ENCODE results near the gene ILKAP.

The ILKAP gene

GRCh38 chr2:238242731-238243495, 39.4 kb upstream of the ILKAP start:
- Histone ChIP-seq H3K36me3 (ENCODE audit: control insufficient read depth in 1 of 2, insufficient read depth in 2 of 2, low read length in 2 of 2) (peaks cover 20 to 24% of the 10 kb centered on the region in 2 donors), H3K27me3 (ENCODE audit: control insufficient read depth in 1 of 2, insufficient read depth in 2 of 2, low read length in 2 of 2) (no peaks in the 10 kb centered on the region), H3K27ac (ENCODE audit: low read depth, low read length) (no peak overlapping the region), H3K9ac (ENCODE audit: low read depth in 1 of 2, low read length in 2 of 2) (peak overlapping the region in 1 of 2 donors; percentile 5), H3K9me3 (ENCODE audit: control insufficient read depth in 1 of 2, low read length in 2 of 2) (no peaks in the 10 kb centered on the region), H3K4me3 (ENCODE audit: low read depth in 1 of 2, low read length in 2 of 2) (no peak overlapping the region), H3K4me1 (ENCODE audit: control insufficient read depth in 1 of 2, insufficient read depth in 2 of 2, low read length in 2 of 2) (peaks cover 14 to 23% of the 10 kb centered on the region in 2 donors)

GRCh38 chr2:238241970-238242369, 38.5 kb upstream of the ILKAP start:
- H3K4me3 ChIP-seq (ENCODE audit: low read depth in 1 of 2, low read length in 2 of 2): no peak overlapping the region
- peaks cover 11 to 15% of the 10 kb centered on the region in 2 donors for H3K36me3 ChIP-seq (ENCODE audit: control insufficient read depth in 1 of 2, insufficient read depth in 2 of 2, low read length in 2 of 2)
- H3K4me1 ChIP-seq (ENCODE audit: control insufficient read depth in 1 of 2, insufficient read depth in 2 of 2, low read length in 2 of 2): peaks cover 14 to 23% of the 10 kb centered on the region in 2 donors
- H3K27me3 ChIP-seq (ENCODE audit: control insufficient read depth in 1 of 2, insufficient read depth in 2 of 2, low read length in 2 of 2): no peaks in the 10 kb centered on the region
- no peak overlapping the region for H3K9ac ChIP-seq (ENCODE audit: low read depth in 1 of 2, low read length in 2 of 2)
- H3K27ac ChIP-seq (ENCODE audit: low read depth, low read length): no peak overlapping the region
- H3K9me3 ChIP-seq (ENCODE audit: control insufficient read depth in 1 of 2, low read length in 2 of 2): no peaks in the 10 kb centered on the region

- H3K27me3 ChIP-seq (ENCODE audit: control insufficient read depth in 1 of 2, insufficient read depth in 2 of 2, low read length in 2 of 2): no peaks in the 10 kb centered on the region
- peaks cover 8 to 11% of the 10 kb centered on the region in 2 donors for H3K36me3 ChIP-seq (ENCODE audit: control insufficient read depth in 1 of 2, insufficient read depth in 2 of 2, low read length in 2 of 2)
- no peak overlapping the region for H3K27ac ChIP-seq (ENCODE audit: low read depth, low read length)
- H3K4me3 ChIP-seq (ENCODE audit: low read depth in 1 of 2, low read length in 2 of 2): no peak overlapping the region
- no peak overlapping the region for H3K9ac ChIP-seq (ENCODE audit: low read depth in 1 of 2, low read length in 2 of 2)
- peaks cover 14 to 23% of the 10 kb centered on the region in 2 donors for H3K4me1 ChIP-seq (ENCODE audit: control insufficient read depth in 1 of 2, insufficient read depth in 2 of 2, low read length in 2 of 2)
- H3K9me3 ChIP-seq (ENCODE audit: control insufficient read depth in 1 of 2, low read length in 2 of 2): no peaks in the 10 kb centered on the region
These were observed 37.5 kb upstream of the ILKAP start for GRCh38 chr2:238240757-238241711.

GRCh38 chr2:238239863-238240756, 36.6 kb upstream of the ILKAP start, which contains the start of gene HES6:
Gene HES6, minus strand, starts transcription at chr2:238240038. Its CDS starts 133 bp downstream, at chr2:238239905.
- H3K9ac ChIP-seq (ENCODE audit: low read depth in 1 of 2, low read length in 2 of 2): peak within 1 kb of the TSS in 1 of 2 donors; percentile 32
- peaks cover 1% of the 10 kb centered on the region in 2 donors for H3K36me3 ChIP-seq (ENCODE audit: control insufficient read depth in 1 of 2, insufficient read depth in 2 of 2, low read length in 2 of 2)
- peaks cover 14 to 23% of the 10 kb centered on the region in 2 donors for H3K4me1 ChIP-seq (ENCODE audit: control insufficient read depth in 1 of 2, insufficient read depth in 2 of 2, low read length in 2 of 2)
- H3K9me3 ChIP-seq (ENCODE audit: control insufficient read depth in 1 of 2, low read length in 2 of 2): no peaks in the 10 kb centered on the region
- no peaks in the 10 kb centered on the region for H3K27me3 ChIP-seq (ENCODE audit: control insufficient read depth in 1 of 2, insufficient read depth in 2 of 2, low read length in 2 of 2)
- peak within 1 kb of the TSS; percentile 62 to 67 for H3K4me3 ChIP-seq (ENCODE audit: low read depth in 1 of 2, low read length in 2 of 2)
- no peak within 1 kb of the TSS for H3K27ac ChIP-seq (ENCODE audit: low read depth, low read length)

- Histone ChIP-seq H3K27me3 (ENCODE audit: control insufficient read depth in 1 of 2, insufficient read depth in 2 of 2, low read length in 2 of 2) (no peaks in the 10 kb centered on the region), H3K4me3 (ENCODE audit: low read depth in 1 of 2, low read length in 2 of 2) (peak overlapping the region; percentile 44 to 65), H3K9ac (ENCODE audit: low read depth in 1 of 2, low read length in 2 of 2) (peak overlapping the region in 1 of 2 donors; percentile 32), H3K27ac (ENCODE audit: low read depth, low read length) (no peak overlapping the region), H3K9me3 (ENCODE audit: control insufficient read depth in 1 of 2, low read length in 2 of 2) (no peaks in the 10 kb centered on the region), H3K4me1 (ENCODE audit: control insufficient read depth in 1 of 2, insufficient read depth in 2 of 2, low read length in 2 of 2) (peaks cover 14 to 23% of the 10 kb centered on the region in 2 donors), H3K36me3 (ENCODE audit: control insufficient read depth in 1 of 2, insufficient read depth in 2 of 2, low read length in 2 of 2) (no peaks in the 10 kb centered on the region)
These were observed 36.0 kb upstream of the ILKAP start for GRCh38 chr2:238239543-238239862.

- no peaks in the 10 kb centered on the region for H3K36me3 ChIP-seq (ENCODE audit: control insufficient read depth in 1 of 2, insufficient read depth in 2 of 2, low read length in 2 of 2)
- no peak overlapping the region for H3K9ac ChIP-seq (ENCODE audit: low read depth in 1 of 2, low read length in 2 of 2)
- H3K4me1 ChIP-seq (ENCODE audit: control insufficient read depth in 1 of 2, insufficient read depth in 2 of 2, low read length in 2 of 2): peaks cover 14 to 23% of the 10 kb centered on the region in 2 donors
- H3K27me3 ChIP-seq (ENCODE audit: control insufficient read depth in 1 of 2, insufficient read depth in 2 of 2, low read length in 2 of 2): no peaks in the 10 kb centered on the region
- H3K4me3 ChIP-seq (ENCODE audit: low read depth in 1 of 2, low read length in 2 of 2): peak overlapping the region in 1 of 2 donors; percentile 28
- no peaks in the 10 kb centered on the region for H3K9me3 ChIP-seq (ENCODE audit: control insufficient read depth in 1 of 2, low read length in 2 of 2)
- no peak overlapping the region for H3K27ac ChIP-seq (ENCODE audit: low read depth, low read length)
These were observed 35.5 kb upstream of the ILKAP start for GRCh38 chr2:238238766-238239542.

- peaks cover 11 to 20% of the 10 kb centered on the region in 2 donors for H3K4me1 ChIP-seq (ENCODE audit: control insufficient read depth in 1 of 2, insufficient read depth in 2 of 2, low read length in 2 of 2)
- no peak overlapping the region for H3K27ac ChIP-seq (ENCODE audit: low read depth, low read length)
- H3K9me3 ChIP-seq (ENCODE audit: control insufficient read depth in 1 of 2, low read length in 2 of 2): no peaks in the 10 kb centered on the region
- H3K9ac ChIP-seq (ENCODE audit: low read depth in 1 of 2, low read length in 2 of 2): no peak overlapping the region
- no peaks in the 10 kb centered on the region for H3K36me3 ChIP-seq (ENCODE audit: control insufficient read depth in 1 of 2, insufficient read depth in 2 of 2, low read length in 2 of 2)
- H3K4me3 ChIP-seq (ENCODE audit: low read depth in 1 of 2, low read length in 2 of 2): no peak overlapping the region
- H3K27me3 ChIP-seq (ENCODE audit: control insufficient read depth in 1 of 2, insufficient read depth in 2 of 2, low read length in 2 of 2): no peaks in the 10 kb centered on the region
These were observed 34.8 kb upstream of the ILKAP start for GRCh38 chr2:238238311-238238765.

- no peaks in the 10 kb centered on the region for H3K36me3 ChIP-seq (ENCODE audit: control insufficient read depth in 1 of 2, insufficient read depth in 2 of 2, low read length in 2 of 2)
- no peak overlapping the region for H3K9ac ChIP-seq (ENCODE audit: low read depth in 1 of 2, low read length in 2 of 2)
- peaks cover 4 to 12% of the 10 kb centered on the region in 2 donors for H3K4me1 ChIP-seq (ENCODE audit: control insufficient read depth in 1 of 2, insufficient read depth in 2 of 2, low read length in 2 of 2)
- no peaks in the 10 kb centered on the region for H3K27me3 ChIP-seq (ENCODE audit: control insufficient read depth in 1 of 2, insufficient read depth in 2 of 2, low read length in 2 of 2)
- no peak overlapping the region for H3K27ac ChIP-seq (ENCODE audit: low read depth, low read length)
- no peak overlapping the region for H3K4me3 ChIP-seq (ENCODE audit: low read depth in 1 of 2, low read length in 2 of 2)
- no peaks in the 10 kb centered on the region for H3K9me3 ChIP-seq (ENCODE audit: control insufficient read depth in 1 of 2, low read length in 2 of 2)
These were observed 34.1 kb upstream of the ILKAP start for GRCh38 chr2:238237431-238238135.
